Activated CD4-positive, alpha-beta T cell treated with anti-CD3 and anti-CD28 coated beads, Interleukin-2, amount 10 ng/mL, durations not matched to agents 7 days and 5 days (primary cell): ENCODE measurements around the gene OAS3. TPM values are rescaled to one million over a fixed set of nuclear protein-coding genes. Genes with fewer than 3 reads are reported as not detected.
"Not testable (repeated sequence)": the region's sequence is repeated elsewhere in the genome, so short reads cannot be mapped to it uniquely, and the experiment has no call there.

Experiments
- CTCF ChIA-PET: fragments of 350-600 bp; sonication (Branson Sonifier 250); formaldehyde crosslinking; loops from one replicate; lab custom pipeline; 2021; ENCODE audit warnings: antibody characterized with exemption; lab: Charles Lee
- POLR2A ChIA-PET: fragments of 350-600 bp; sonication (Branson Sonifier 250); formaldehyde crosslinking; loops from one replicate; lab custom pipeline; 2021; ENCODE audit warnings: antibody characterized with exemption; lab: Charles Lee
- DNase-seq: peaks from one replicate; pipeline ENCODE4 v3.0.0-alpha.2; 2020
- H3K27ac Mint-ChIP-seq: one replicate; pipeline ENCODE4 v1.8.0; 2021; ENCODE audit warnings: mild to moderate bottlenecking, moderate library complexity, mixed read lengths
- H3K27me3 Mint-ChIP-seq: one replicate; pipeline ENCODE4 v1.8.0; 2021; ENCODE audit warnings: mixed read lengths
- H3K36me3 Mint-ChIP-seq: one replicate; pipeline ENCODE4 v1.8.0; 2021; ENCODE audit warnings: low read depth, mixed read lengths
- H3K4me1 Mint-ChIP-seq: one replicate; pipeline ENCODE4 v1.8.0; 2021; ENCODE audit warnings: mixed read lengths
- H3K4me3 Mint-ChIP-seq: one replicate; pipeline ENCODE4 v1.8.0; 2021; ENCODE audit warnings: mild to moderate bottlenecking, moderate library complexity, mixed read lengths
- H3K9me3 Mint-ChIP-seq: one replicate; pipeline ENCODE4 v1.8.0; 2021; ENCODE audit warnings: mixed read lengths
- total RNA-seq, 2 experiments: library from RNA; stranded (reverse); gene quantifications; one replicate each; pipeline ENCODE4 v1.2.3, GENCODE V29; 2021

Gene OAS3
- total RNA-seq, 2 experiments from 2014 or later, result 202 to 204 TPM

DNA sequence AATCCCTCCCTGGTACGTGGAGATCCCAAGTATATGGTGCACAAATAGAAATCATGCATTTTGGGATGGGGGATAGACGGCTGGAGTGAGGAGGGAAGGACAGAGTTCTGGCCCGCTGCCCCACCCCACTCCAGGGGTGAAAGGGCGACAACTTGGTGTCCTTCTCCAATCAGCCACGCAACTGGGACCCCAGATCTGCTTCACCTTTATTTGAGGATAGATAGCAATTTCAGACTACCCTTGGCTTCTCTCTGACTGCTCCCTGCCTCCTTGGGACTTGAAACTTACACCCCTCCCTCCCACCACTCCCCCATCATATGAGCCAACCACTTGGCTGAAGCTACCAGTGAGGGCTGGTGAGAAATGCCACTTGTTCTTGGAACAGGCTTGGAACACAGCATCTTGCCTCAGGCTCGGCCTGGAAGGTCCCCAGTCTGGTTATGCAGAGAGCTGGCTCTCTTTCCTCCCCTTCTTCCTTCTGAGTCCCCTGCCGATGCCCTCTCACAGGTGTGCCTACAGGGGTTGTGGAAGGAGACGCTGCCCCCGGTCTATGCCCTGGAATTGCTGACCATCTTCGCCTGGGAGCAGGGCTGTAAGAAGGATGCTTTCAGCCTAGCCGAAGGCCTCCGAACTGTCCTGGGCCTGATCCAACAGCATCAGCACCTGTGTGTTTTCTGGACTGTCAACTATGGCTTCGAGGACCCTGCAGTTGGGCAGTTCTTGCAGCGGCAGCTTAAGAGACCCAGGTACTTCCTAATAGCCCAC lies 8.1 kb downstream of the OAS3 start:
- CTCF ChIA-PET, result interaction anchor here (1.9 kb wide), 1 partner anchor 47 kb away, joined by 4 read pairs; no protein-coding TSS in a partner anchor
- Mint-ChIP-seq H3K9me3 (no peaks in the 10 kb centered on the region), H3K4me1 (peaks cover 26% of the 10 kb centered on the region)

DNA sequence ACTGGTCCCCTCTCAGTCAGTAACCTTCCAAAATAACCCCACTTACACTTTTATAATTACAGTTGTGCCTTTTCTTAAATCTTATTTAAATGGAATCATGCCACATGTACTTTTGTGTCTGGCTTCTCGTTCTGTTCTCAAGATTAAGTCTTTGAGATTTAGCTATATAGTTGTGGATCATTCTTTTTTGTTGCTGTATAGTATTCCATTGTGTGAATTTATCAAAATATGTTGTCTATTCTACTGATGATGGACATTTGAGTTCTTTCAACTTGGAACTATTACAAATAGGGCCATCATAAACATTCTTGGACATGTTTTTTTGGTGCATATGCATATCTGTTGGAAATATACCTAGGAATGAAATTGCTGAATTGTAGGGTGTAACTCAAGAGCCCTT lies 9.0 kb downstream of the OAS3 start:
- DNase-seq, result no peak
- H3K27ac Mint-ChIP-seq, result no peak overlapping the region
- H3K4me1 Mint-ChIP-seq, result peaks cover 19% of the 10 kb centered on the region
- ChIA-PET CTCF (interaction anchor here (1.9 kb wide), 1 partner anchor 46 kb away, joined by 4 read pairs; no protein-coding TSS in a partner anchor), POLR2A (no interaction called here)
- H3K9me3 Mint-ChIP-seq, result no peaks in the 10 kb centered on the region
- peaks cover 78% of the 10 kb centered on the region for H3K36me3 Mint-ChIP-seq
- no peak overlapping the region for H3K4me3 Mint-ChIP-seq
- H3K27me3 Mint-ChIP-seq, result no peaks in the 10 kb centered on the region

More for the DNA sequence above, 8.1 kb downstream of the OAS3 start:
- no peak overlapping the region for H3K27ac Mint-ChIP-seq
- POLR2A ChIA-PET, result no interaction called here
- H3K36me3 Mint-ChIP-seq, result peaks cover 80% of the 10 kb centered on the region
- no peak overlapping the region for H3K4me3 Mint-ChIP-seq
- no peaks in the 10 kb centered on the region for H3K27me3 Mint-ChIP-seq
- DNase-seq, result no peak

DNA sequence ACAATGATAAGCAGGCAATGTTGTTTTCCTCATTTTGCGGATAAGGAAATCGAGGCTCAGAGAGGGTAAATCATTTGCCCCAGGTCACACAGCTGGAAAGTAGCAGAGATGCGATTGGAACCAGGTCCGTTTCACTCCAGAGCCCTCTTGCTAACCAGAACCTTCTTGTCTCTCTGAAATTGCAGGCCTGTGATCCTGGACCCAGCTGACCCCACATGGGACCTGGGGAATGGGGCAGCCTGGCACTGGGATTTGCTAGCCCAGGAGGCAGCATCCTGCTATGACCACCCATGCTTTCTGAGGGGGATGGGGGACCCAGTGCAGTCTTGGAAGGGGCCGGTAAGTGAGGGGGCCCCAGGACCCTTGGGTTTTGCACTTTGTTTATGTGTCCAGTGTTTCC lies 9.5 kb downstream of the OAS3 start:
- H3K36me3 Mint-ChIP-seq, result peaks cover 81% of the 10 kb centered on the region
- no peaks in the 10 kb centered on the region for H3K9me3 Mint-ChIP-seq
- ChIA-PET POLR2A (no interaction called here), CTCF (interaction anchor here (0.6 to 3.6 kb wide), 3 partner anchors 13 to 46 kb away, joined by 3 to 13 read pairs (median 4); no protein-coding TSS in a partner anchor)
- no peaks in the 10 kb centered on the region for H3K27me3 Mint-ChIP-seq
- H3K4me3 Mint-ChIP-seq, result no peak overlapping the region
- no peak for DNase-seq
- H3K27ac Mint-ChIP-seq, result no peak overlapping the region
- H3K4me1 Mint-ChIP-seq, result peaks cover 20% of the 10 kb centered on the region

DNA sequence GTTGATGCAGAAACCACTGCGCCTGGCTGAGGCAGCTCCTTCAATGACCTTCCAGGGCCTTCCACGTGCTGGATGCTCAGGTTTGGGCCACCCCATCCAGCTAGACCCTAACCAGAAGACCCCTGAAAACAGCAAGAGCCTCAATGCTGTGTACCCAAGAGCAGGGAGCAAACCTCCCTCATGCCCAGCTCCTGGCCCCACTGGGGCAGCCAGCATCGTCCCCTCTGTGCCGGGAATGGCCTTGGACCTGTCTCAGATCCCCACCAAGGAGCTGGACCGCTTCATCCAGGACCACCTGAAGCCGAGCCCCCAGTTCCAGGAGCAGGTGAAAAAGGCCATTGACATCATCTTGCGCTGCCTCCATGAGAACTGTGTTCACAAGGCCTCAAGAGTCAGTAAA lies 10.5 kb downstream of the OAS3 start:
- Mint-ChIP-seq H3K27me3 (no peaks in the 10 kb centered on the region), H3K27ac (no peak overlapping the region), H3K4me3 (no peak overlapping the region), H3K9me3 (peaks cover 3% of the 10 kb centered on the region), H3K4me1 (peaks cover 24% of the 10 kb centered on the region), H3K36me3 (peaks cover 83% of the 10 kb centered on the region)
- ChIA-PET CTCF (interaction anchor here (1.1 to 3.6 kb wide), 5 partner anchors 12 to 49 kb away, joined by 3 to 13 read pairs (median 4); partner anchors contain the start of gene OAS2), POLR2A (no interaction called here)
- no peak for DNase-seq

DNA sequence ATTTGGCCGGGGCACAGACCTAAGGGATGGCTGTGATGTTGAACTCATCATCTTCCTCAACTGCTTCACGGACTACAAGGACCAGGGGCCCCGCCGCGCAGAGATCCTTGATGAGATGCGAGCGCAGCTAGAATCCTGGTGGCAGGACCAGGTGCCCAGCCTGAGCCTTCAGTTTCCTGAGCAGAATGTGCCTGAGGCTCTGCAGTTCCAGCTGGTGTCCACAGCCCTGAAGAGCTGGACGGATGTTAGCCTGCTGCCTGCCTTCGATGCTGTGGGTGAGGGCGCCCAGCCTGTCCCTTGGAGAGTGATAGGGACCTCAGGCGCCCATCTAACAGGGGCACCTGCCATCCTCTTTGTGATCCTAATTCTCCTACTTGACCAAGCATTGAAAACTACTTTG lies 12.4 kb downstream of the OAS3 start:
- ChIA-PET CTCF (interaction anchor here (0.9 to 3.6 kb wide), 3 partner anchors 8 to 11 kb away, joined by 3 to 13 read pairs (median 7); no protein-coding TSS in a partner anchor), POLR2A (no interaction called here)
- no peak overlapping the region for H3K4me3 Mint-ChIP-seq
- H3K27ac Mint-ChIP-seq, result no peak overlapping the region
- no peaks in the 10 kb centered on the region for H3K27me3 Mint-ChIP-seq
- no peak for DNase-seq
- peaks cover 29% of the 10 kb centered on the region for H3K4me1 Mint-ChIP-seq
- peaks cover 85% of the 10 kb centered on the region for H3K36me3 Mint-ChIP-seq
- peaks cover 3% of the 10 kb centered on the region for H3K9me3 Mint-ChIP-seq

DNA sequence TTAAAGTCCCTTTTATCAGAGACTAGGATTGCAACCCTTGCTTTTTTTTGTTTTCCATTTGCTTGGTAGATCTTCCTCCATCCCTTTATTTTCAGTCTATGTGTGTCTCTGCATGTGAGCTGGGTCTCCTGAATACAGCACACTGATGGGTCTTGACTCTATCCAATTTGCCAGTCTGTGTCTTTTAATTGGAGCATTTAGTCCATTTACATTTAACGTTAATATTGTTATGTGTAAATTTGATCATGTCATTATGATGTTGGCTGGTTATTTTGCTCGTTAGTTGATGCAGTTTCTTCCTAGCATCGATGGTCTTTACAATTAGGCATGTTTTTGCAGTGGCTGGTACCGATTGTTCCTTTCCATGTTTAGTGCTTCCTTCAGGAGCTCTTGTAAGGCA lies 18.9 kb downstream of the OAS3 start:
- peaks cover 97% of the 10 kb centered on the region for H3K36me3 Mint-ChIP-seq
- H3K27me3 Mint-ChIP-seq, H3K4me3 Mint-ChIP-seq, POLR2A ChIA-PET, CTCF ChIA-PET, H3K27ac Mint-ChIP-seq, DNase-seq, H3K9me3 Mint-ChIP-seq: not testable (repeated sequence)
- peaks cover 65% of the 10 kb centered on the region for H3K4me1 Mint-ChIP-seq

DNA sequence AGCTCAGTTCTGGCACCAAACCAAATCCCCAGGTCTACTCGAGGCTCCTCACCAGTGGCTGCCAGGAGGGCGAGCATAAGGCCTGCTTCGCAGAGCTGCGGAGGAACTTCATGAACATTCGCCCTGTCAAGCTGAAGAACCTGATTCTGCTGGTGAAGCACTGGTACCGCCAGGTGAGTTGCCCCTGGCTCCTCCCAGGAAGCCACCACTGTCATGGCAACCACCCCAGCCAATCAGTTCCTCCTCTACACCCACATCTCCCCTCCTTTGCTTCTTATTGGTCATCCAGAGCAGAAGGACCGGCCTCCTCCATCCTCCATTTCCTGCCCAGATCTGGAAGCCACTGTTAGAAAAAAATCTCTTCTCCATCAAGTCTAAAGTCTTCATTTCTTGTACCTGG lies 22.8 kb downstream of the OAS3 start:
- no peaks in the 10 kb centered on the region for H3K27me3 Mint-ChIP-seq

DNA sequence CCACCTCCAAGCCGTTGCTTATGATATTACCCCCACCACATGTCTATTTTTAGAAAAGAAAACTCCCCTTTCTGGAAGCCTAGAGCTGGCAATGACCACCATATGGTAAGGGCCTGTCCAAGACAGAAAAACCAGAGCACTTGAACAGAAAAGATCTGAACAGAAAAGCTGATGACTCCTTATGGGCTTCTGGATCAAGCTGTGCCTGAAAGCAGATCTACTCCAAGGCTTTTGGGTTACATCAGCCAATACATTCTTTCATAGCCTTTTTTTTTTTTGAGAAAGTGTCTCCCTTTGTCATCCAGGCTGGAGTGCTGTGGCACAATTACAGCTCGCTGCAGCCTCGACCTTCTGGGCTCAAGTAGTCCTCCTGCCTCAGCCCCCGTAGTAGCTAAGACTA lies 23.3 kb downstream of the OAS3 start:
- no peak overlapping the region for H3K27ac Mint-ChIP-seq
- H3K4me1 Mint-ChIP-seq, result peaks cover 35% of the 10 kb centered on the region
- H3K27me3 Mint-ChIP-seq, result no peaks in the 10 kb centered on the region
- no peak overlapping the region for H3K4me3 Mint-ChIP-seq
- H3K9me3 Mint-ChIP-seq, result no peaks in the 10 kb centered on the region
- no peak for DNase-seq
- CTCF ChIA-PET, result interaction anchor here (0.6 to 4.2 kb wide), 6 partner anchors 12 to 52 kb away, joined by 3 to 14 read pairs (median 4); no protein-coding TSS in a partner anchor
- H3K36me3 Mint-ChIP-seq, result peaks cover 93% of the 10 kb centered on the region
- POLR2A ChIA-PET, result no interaction called here

More for the DNA sequence above, 22.8 kb downstream of the OAS3 start:
- peak; percentile 43 for DNase-seq
- ChIA-PET CTCF (interaction anchor here (0.6 to 4.2 kb wide), 4 partner anchors 11 to 52 kb away, joined by 3 to 14 read pairs (median 8); no protein-coding TSS in a partner anchor), POLR2A (no interaction called here)
- Mint-ChIP-seq H3K36me3 (peaks cover 93% of the 10 kb centered on the region), H3K4me3 (no peak overlapping the region), H3K4me1 (peaks cover 39% of the 10 kb centered on the region), H3K9me3 (peaks cover 3% of the 10 kb centered on the region), H3K27ac (no peak overlapping the region)

DNA sequence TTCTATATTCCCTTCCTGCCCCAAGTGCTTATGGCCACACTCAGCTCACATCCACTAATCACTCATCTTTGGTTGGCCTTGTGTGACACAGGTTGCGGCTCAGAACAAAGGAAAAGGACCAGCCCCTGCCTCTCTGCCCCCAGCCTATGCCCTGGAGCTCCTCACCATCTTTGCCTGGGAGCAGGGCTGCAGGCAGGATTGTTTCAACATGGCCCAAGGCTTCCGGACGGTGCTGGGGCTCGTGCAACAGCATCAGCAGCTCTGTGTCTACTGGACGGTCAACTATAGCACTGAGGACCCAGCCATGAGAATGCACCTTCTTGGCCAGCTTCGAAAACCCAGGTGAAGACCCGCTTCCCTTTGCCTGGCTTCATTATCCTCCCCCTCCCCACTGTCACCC lies 24.3 kb downstream of the OAS3 start:
- POLR2A ChIA-PET, result no interaction called here
- H3K4me3 Mint-ChIP-seq, result no peak overlapping the region
- DNase-seq, result no peak
- H3K4me1 Mint-ChIP-seq, result peaks cover 26% of the 10 kb centered on the region
- H3K9me3 Mint-ChIP-seq, result no peaks in the 10 kb centered on the region
- H3K27ac Mint-ChIP-seq, result no peak overlapping the region
- CTCF ChIA-PET, result interaction anchor here (0.6 to 4.2 kb wide), 5 partner anchors 13 to 36 kb away, joined by 3 to 13 read pairs (median 3); no protein-coding TSS in a partner anchor
- H3K36me3 Mint-ChIP-seq, result peaks cover 92% of the 10 kb centered on the region
- no peaks in the 10 kb centered on the region for H3K27me3 Mint-ChIP-seq

DNA sequence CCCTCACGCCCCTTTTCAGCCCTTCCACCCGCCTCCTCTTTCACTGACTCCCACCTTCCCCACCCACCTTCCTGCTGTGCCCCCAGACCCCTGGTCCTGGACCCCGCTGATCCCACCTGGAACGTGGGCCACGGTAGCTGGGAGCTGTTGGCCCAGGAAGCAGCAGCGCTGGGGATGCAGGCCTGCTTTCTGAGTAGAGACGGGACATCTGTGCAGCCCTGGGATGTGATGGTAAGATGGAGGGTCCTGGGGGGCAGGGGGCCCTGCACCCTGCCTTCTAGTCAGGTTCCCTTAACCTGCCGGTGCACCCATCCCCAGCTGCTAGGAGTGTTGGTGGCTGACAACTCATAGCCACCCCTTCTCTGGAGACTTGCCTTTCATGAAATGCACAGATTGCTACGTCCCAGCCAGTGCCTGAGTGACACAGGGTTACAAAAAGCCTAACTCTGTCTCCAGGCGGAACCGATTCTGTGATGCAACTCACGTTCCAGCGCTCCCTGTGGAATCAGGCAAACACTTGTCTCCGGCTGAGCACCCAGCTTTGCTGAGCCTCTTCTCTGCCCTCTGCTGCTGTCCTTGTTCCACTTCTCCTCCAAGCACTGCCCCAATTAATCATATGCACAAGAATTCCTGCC lies 25.1 kb downstream of the OAS3 start:
- H3K9me3 Mint-ChIP-seq, result no peaks in the 10 kb centered on the region
- H3K36me3 Mint-ChIP-seq, result peaks cover 92% of the 10 kb centered on the region
- no peak overlapping the region for H3K27ac Mint-ChIP-seq
- H3K4me3 Mint-ChIP-seq, result no peak overlapping the region
- ChIA-PET CTCF (interaction anchor here (0.8 to 1.9 kb wide), 2 partner anchors 14 to 29 kb away, joined by 3 to 4 read pairs; no protein-coding TSS in a partner anchor), POLR2A (interaction anchor here (1.3 kb wide), 1 partner anchor 14 kb away, joined by 3 read pairs; no protein-coding TSS in a partner anchor)
- DNase-seq, result no peak
- peaks cover 21% of the 10 kb centered on the region for H3K4me1 Mint-ChIP-seq
- no peaks in the 10 kb centered on the region for H3K27me3 Mint-ChIP-seq

DNA sequence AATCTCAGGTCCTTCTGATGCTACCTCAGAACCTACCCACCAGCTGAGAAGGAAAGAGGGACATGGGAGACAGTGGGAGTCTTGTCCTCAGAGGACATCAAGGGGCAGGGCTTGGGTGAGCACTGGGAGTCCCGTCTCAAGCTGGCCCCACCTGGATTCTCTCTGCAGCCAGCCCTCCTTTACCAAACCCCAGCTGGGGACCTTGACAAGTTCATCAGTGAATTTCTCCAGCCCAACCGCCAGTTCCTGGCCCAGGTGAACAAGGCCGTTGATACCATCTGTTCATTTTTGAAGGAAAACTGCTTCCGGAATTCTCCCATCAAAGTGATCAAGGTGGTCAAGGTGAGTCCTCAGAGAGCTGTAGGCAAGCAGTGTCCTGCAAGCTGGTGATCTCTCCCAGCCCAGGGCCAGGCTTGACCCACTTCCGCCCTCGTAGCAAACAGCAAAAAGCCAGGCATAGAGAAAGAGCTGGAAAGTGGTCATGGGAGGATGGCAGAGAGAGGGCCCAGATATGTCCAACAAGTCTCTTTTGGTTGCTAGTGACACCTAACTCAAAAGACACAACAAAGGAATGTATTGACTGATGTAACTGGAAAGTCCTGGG lies 25.9 kb downstream of the OAS3 start:
- no peak for DNase-seq
- Mint-ChIP-seq H3K9me3 (no peaks in the 10 kb centered on the region), H3K36me3 (peaks cover 91% of the 10 kb centered on the region), H3K27me3 (no peaks in the 10 kb centered on the region), H3K27ac (no peak overlapping the region), H3K4me1 (peaks cover 21% of the 10 kb centered on the region), H3K4me3 (no peak overlapping the region)
- CTCF ChIA-PET, result interaction anchor here (0.7 kb wide), 1 partner anchor 27 kb away, joined by 3 read pairs; the partner anchor contains the start of gene OAS3
- POLR2A ChIA-PET, result interaction anchor here (1.3 kb wide), 1 partner anchor 14 kb away, joined by 3 read pairs; no protein-coding TSS in a partner anchor

DNA sequence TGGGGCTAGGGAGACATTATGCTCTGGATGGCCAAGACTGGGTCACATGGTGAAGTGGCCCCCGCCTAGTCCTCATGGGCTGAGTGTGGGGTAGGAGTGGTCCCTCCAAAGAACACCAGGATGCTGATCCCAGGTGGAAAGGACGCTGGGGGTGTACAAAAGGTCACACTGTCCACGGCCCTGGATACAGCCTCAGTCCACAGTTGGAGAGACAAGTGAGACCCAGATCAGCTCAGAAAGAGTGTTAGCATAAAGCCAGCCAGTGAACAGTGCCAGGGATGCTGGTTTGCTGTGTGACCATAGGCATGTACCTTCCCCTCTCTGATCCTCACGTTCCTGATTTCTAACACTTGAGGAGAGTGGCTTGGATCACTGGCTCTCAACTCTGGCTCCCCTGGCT lies 26.6 kb downstream of the OAS3 start:
- peaks cover 14% of the 10 kb centered on the region for H3K4me1 Mint-ChIP-seq
- ChIA-PET CTCF (interaction anchor here (0.7 to 1.2 kb wide), 2 partner anchors 13 to 27 kb away, joined by 3 to 4 read pairs; partner anchors contain the start of genes OAS2 and OAS3), POLR2A (interaction anchor here (0.5 kb wide), 1 partner anchor 65 kb away, joined by 4 read pairs; no protein-coding TSS in a partner anchor)
- no peak overlapping the region for H3K27ac Mint-ChIP-seq
- DNase-seq, result no peak
- H3K9me3 Mint-ChIP-seq, result no peaks in the 10 kb centered on the region
- no peaks in the 10 kb centered on the region for H3K27me3 Mint-ChIP-seq
- H3K4me3 Mint-ChIP-seq, result no peak overlapping the region
- peaks cover 91% of the 10 kb centered on the region for H3K36me3 Mint-ChIP-seq
